GM12892 (cell line): ENCODE measurements around the gene DAB2.

Source experiments
- POLR2A ChIP-seq: IDR thresholded peaks from 2 replicates; pipeline ENCODE4 v1.6.1; 2011; ENCODE audit warnings: low read depth, low read length, control low read depth
- POLR2AphosphoS5 ChIP-seq: IDR thresholded peaks from 2 replicates; pipeline ENCODE4 v1.6.1; 2011; ENCODE audit warnings: low read depth, low read length, control low read depth
- TAF1 ChIP-seq: IDR thresholded peaks from 2 replicates; pipeline ENCODE4 v1.6.1; 2011; ENCODE audit warnings: low read depth, mild to moderate bottlenecking, control low read depth, low read length, borderline replicate concordance

DNA sequence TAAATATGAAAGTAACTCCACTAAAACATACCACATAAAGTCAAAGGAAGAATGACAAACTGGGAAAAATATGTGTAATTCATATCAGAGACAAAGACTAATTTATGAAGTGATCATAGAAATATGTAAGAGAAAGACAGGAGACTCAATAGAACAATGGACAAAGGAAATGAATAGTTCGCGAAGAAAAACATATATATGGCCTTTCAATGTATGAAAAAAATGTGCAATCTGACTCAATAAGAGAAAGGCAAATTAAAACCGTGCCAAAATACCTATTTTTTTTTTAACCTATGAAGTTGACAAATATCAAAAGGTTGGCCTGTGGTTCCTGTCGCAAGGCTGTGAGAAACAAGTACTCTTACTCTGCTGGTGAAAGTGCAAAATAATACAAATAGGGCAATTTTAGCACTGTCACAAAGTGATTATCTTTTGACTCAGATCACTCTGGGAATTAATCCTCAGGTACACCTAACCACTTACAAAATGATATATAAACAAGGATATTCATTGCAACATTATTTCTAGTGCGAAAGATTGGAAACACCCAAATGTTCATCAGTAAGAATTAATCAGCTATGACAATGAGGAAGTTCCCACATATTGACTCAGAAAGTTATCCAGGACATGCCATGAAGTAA, 64.2 kb downstream of the DAB2 start:
- no peak for TF ChIP-seq TAF1
- TF ChIP-seq POLR2A: no peak
- TF ChIP-seq POLR2AphosphoS5: no peak
